Calu3 (cell line): ENCODE results near the gene SMCO4. TPM values are rescaled to one million over a fixed set of nuclear protein-coding genes. Genes with fewer than 3 reads are reported as not detected.
A peak's percentile ranks its signal among the peaks of the same experiment; 100 is the strongest.

Experiments
- BruUV-seq: library from RNA; stranded (reverse); fragments of 400-500 nt; replicated peaks from 2 replicates; lab custom pipeline; 2021; lab: Mats Ljungman, UMichigan
- CTCF ChIA-PET: fragments of 300-600 bp; sonication (Branson Sonifier 250); formaldehyde crosslinking; loops from one replicate; lab custom pipeline; 2022; ENCODE audit warnings: antibody characterized with exemption; lab: Charles Lee
- DNase-seq: peaks from one replicate; pipeline ENCODE4 v3.0.0; 2022
- H3K27ac Mint-ChIP-seq: one replicate; pipeline ENCODE4 v1.8.0; 2022; ENCODE audit warnings: mixed read lengths; ENCODE audit not compliant: unreplicated experiment
- H3K27me3 Mint-ChIP-seq: one replicate; pipeline ENCODE4 v1.8.0; 2022; ENCODE audit warnings: mixed read lengths; ENCODE audit not compliant: unreplicated experiment
- H3K36me3 Mint-ChIP-seq: one replicate; pipeline ENCODE4 v1.8.0; 2022; ENCODE audit warnings: mild to moderate bottlenecking, moderate library complexity, mixed read lengths; ENCODE audit not compliant: insufficient read depth, unreplicated experiment
- H3K4me1 Mint-ChIP-seq: one replicate; pipeline ENCODE4 v1.8.0; 2022; ENCODE audit warnings: mild to moderate bottlenecking, low read depth, mixed read lengths; ENCODE audit not compliant: unreplicated experiment
- H3K4me3 Mint-ChIP-seq: one replicate; pipeline ENCODE4 v1.8.0; 2022; ENCODE audit warnings: mild to moderate bottlenecking, low read depth, moderate library complexity, mixed read lengths; ENCODE audit not compliant: unreplicated experiment
- H3K9me3 Mint-ChIP-seq: one replicate; pipeline ENCODE4 v1.8.0; 2022; ENCODE audit warnings: low read depth, mixed read lengths; ENCODE audit not compliant: unreplicated experiment
- intact Hi-C: fragments of 100-400 bp; cut with micrococcal nuclease; formaldehyde crosslinking; loops from one replicate; pipeline ENCODE4 v1.10.0; 2022; ENCODE audit not compliant: unreplicated experiment
- total RNA-seq: library from RNA; stranded (reverse); gene quantifications from 2 replicates; pipeline ENCODE4 v1.2.3, GENCODE V29; 2022
- TF ChIP-seq, protein P1 (sequence below): fragments of 200-600 bp; IDR thresholded peaks from one replicate; pipeline ENCODE4 v1.8.0; 2022; ENCODE audit warnings: antibody characterized with exemption; ENCODE audit not compliant: unreplicated experiment

Gene SMCO4
- total RNA-seq, 1 experiment from 2014 or later = 16.4 TPM

DNA sequence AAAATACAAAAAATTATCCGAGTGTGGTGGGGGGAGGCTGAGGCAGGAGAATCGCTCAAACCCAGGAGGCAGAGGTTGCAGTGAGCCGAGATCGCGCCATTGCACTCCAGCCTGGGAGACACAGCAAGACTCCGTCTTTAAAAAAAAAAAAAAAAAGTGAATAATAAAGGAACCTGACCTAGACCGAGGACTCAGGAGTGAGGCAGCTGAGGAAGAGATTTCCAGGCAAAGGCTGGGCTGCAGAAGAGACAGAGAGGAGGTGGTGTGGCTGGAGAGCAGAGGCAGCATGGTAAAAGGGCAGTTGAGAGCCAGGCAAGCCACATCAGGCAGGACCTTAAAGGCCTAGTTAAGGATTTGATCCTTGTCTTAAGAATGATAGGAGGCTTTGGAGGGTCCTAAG is 28.4 kb upstream of the SMCO4 start:
- no TSS peak for BruUV-seq
- Mint-ChIP-seq H3K4me3 (no peak overlapping the region), H3K36me3 (no peaks in the 10 kb centered on the region), H3K27me3 (no peaks in the 10 kb centered on the region), H3K27ac (no peak overlapping the region), H3K4me1 (no peaks in the 10 kb centered on the region), H3K9me3 (no peaks in the 10 kb centered on the region)
- no peak for DNase-seq
- TF ChIP-seq, protein P1, sequence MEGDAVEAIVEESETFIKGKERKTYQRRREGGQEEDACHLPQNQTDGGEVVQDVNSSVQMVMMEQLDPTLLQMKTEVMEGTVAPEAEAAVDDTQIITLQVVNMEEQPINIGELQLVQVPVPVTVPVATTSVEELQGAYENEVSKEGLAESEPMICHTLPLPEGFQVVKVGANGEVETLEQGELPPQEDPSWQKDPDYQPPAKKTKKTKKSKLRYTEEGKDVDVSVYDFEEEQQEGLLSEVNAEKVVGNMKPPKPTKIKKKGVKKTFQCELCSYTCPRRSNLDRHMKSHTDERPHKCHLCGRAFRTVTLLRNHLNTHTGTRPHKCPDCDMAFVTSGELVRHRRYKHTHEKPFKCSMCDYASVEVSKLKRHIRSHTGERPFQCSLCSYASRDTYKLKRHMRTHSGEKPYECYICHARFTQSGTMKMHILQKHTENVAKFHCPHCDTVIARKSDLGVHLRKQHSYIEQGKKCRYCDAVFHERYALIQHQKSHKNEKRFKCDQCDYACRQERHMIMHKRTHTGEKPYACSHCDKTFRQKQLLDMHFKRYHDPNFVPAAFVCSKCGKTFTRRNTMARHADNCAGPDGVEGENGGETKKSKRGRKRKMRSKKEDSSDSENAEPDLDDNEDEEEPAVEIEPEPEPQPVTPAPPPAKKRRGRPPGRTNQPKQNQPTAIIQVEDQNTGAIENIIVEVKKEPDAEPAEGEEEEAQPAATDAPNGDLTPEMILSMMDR = no peak
- intact Hi-C loops = no loop called here
- CTCF ChIA-PET = no interaction called here

DNA sequence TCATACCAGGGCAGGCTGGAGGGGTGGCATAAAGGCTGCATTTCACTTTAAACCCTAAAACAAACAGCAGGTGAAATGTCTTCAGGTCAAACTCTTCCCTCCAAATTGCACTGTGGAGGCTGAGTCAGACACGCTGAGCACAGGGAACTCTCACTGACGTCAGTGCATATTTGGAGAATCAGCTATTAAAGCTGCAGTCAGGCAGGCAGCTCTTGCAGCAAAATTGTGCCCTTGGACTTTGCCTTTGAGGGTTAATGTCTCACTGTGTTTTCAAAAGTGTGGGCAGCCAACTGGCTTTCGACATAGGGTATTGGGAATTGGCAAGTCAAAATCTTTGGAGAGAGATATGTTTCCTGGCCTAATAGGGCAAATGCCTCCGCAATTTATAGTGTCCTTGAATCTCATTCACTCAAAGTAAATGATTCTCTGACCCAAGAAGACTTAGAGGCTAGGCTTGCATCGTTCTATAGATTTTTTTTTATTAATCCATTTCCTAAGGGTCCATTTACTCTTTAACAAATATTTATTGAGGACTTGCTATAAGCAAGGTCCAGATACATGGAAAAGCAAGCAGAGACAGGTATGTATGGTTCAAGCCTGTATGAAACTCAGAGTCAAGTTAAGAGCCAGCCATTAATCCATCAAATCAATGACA is 27.7 kb upstream of the SMCO4 start:
- H3K9me3 Mint-ChIP-seq = no peaks in the 10 kb centered on the region
- no peaks in the 10 kb centered on the region for H3K4me1 Mint-ChIP-seq
- no peaks in the 10 kb centered on the region for H3K27me3 Mint-ChIP-seq
- no peak overlapping the region for H3K27ac Mint-ChIP-seq
- no TSS peak for BruUV-seq
- DNase-seq = peak; percentile 18
- intact Hi-C loops = no loop called here
- H3K4me3 Mint-ChIP-seq = no peak overlapping the region
- no peaks in the 10 kb centered on the region for H3K36me3 Mint-ChIP-seq
- TF ChIP-seq, protein P1 = no peak
- CTCF ChIA-PET = no interaction called here

DNA sequence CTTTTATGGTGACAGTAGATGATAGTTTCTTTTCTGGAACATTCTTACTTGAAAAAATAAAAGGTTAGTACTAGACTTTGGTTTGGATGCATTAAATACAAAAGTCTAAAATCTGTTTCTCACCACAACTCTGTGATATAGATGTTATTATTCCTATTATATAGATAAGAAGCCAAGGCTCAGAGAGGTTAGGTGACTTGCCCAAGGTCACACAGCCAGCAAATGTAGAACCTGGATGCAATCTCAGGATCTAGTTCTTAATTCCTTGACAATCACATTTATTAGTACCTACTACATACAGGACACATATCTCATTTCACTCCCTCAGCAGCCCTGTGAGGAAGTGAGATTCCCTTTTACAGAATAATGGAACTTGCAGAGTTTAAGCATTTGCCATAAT is 26.3 kb upstream of the SMCO4 start:
- TF ChIP-seq, protein P1 = no peak
- CTCF ChIA-PET = no interaction called here
- Mint-ChIP-seq H3K9me3 (no peaks in the 10 kb centered on the region), H3K4me1 (no peaks in the 10 kb centered on the region), H3K4me3 (no peak overlapping the region), H3K27ac (no peak overlapping the region), H3K27me3 (no peaks in the 10 kb centered on the region), H3K36me3 (no peaks in the 10 kb centered on the region)
- BruUV-seq = no TSS peak
- intact Hi-C loops = no loop called here
- DNase-seq = no peak

DNA sequence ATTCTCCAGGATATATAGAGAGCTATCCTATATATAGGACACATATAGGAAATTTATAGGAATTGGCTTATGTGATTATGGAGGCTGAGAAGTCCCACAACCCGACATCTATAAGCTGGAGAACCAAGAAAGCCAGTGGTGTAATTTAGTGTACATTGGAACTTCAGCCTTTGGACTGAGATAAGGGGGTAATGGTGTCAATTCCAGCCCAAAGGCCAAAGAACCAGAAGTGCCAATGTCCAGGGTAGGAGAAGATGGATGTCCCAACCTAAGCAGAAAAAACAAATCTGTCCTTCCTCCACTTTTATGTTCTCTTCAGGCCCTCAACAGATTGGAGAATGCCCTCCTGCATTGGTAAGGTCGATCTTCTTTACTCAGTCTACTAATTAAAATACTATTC is 25.5 kb upstream of the SMCO4 start:
- TF ChIP-seq, protein P1 = no peak
- CTCF ChIA-PET = no interaction called here
- no peaks in the 10 kb centered on the region for H3K36me3 Mint-ChIP-seq
- no peaks in the 10 kb centered on the region for H3K9me3 Mint-ChIP-seq
- intact Hi-C loops = no loop called here
- no peak overlapping the region for H3K27ac Mint-ChIP-seq
- no peaks in the 10 kb centered on the region for H3K4me1 Mint-ChIP-seq
- BruUV-seq = no TSS peak
- DNase-seq = no peak
- H3K4me3 Mint-ChIP-seq = no peak overlapping the region
- H3K27me3 Mint-ChIP-seq = no peaks in the 10 kb centered on the region
